DOHH2 (cell line): ENCODE measurements around the gene RPS27.

Source experiments
- CTCF ChIP-seq: fragments of 200-600 bp; sonication (generic); IDR thresholded peaks from one replicate; pipeline ENCODE4 v1.5.1; 2014; ENCODE audit warnings: antibody characterized with exemption, mild to moderate bottlenecking, low read depth, low read length; ENCODE audit not compliant: poor library complexity, severe bottlenecking
- EZH2phosphoT487 ChIP-seq: fragments of 200-600 bp; sonication (generic); IDR thresholded peaks from 2 replicates; pipeline ENCODE4 v1.6.1; 2017; ENCODE audit warnings: borderline replicate concordance, mild to moderate bottlenecking, antibody characterized with exemption, low read length, moderate library complexity, mixed read lengths

GRCh38 chr1:153970346-153970745 lies 20.2 kb upstream of the RPS27 start:
- TF ChIP-seq CTCF: no peak
- TF ChIP-seq EZH2phosphoT487: no peak
